HEK293 (cell line): Measurements from ENCODE around the gene INSIG2.

Experiments used
- CTCF ChIA-PET: fragments of 350-600 bp; formaldehyde crosslinking; extraction: SDS; loops from one replicate; lab custom pipeline; 2021; ENCODE audit warnings: antibody characterized with exemption; lab: Yijun Ruan, JAX
- POLR2A ChIA-PET: fragments of 300-600 bp; formaldehyde crosslinking; extraction: SDS; loops from one replicate; lab custom pipeline; 2020; ENCODE audit warnings: antibody characterized with exemption, inconsistent platforms; lab: Yijun Ruan, JAX
- H3K27ac ChIP-seq: fragments of 200-500 bp; sonication (Bioruptor generic); 2 replicates; pipeline ENCODE4 v1.5.1; 2014; ENCODE audit warnings: low read depth, low read length, control low read depth, inconsistent platforms; ENCODE audit errors: extremely low read depth
- H3K36me3 ChIP-seq, 2 experiments: fragments of 200-500 bp in 1 of 2; sonication (Bioruptor generic) in 1 of 2; 1 replicate in 1 of 2; 2 replicates in 1 of 2; pipeline ENCODE4 v1.5.1; 2014 to 2017; ENCODE audit warnings: inconsistent platforms in 2 of 2, low read length in 2 of 2; ENCODE audit not compliant: control insufficient read depth in 2 of 2, insufficient read depth in 1 of 2
- H3K4me1 ChIP-seq: fragments of 200-500 bp; sonication (Bioruptor generic); 2 replicates; pipeline ENCODE4 v1.5.1; 2014; ENCODE audit warnings: mild to moderate bottlenecking, low read length, inconsistent platforms; ENCODE audit not compliant: control insufficient read depth, insufficient read depth
- H3K4me3 ChIP-seq: 2 replicates; pipeline ENCODE4 v1.5.1; 2011; ENCODE audit warnings: low read depth, mild to moderate bottlenecking, control low read depth, low read length, moderate library complexity
- H3K9me3 ChIP-seq: fragments of 200-500 bp; sonication (Bioruptor generic); 2 replicates; pipeline ENCODE4 v1.5.1; 2014; ENCODE audit warnings: low read depth, low read length, inconsistent platforms; ENCODE audit not compliant: control insufficient read depth, insufficient read depth
- KLF16 ChIP-seq: fragments of 450-650 bp; formaldehyde crosslinking; IDR thresholded peaks from 2 replicates; pipeline ENCODE4 v1.5.1; 2017; ENCODE audit warnings: missing biosample characterization, missing genetic modification characterization
- KLF7 ChIP-seq: fragments of 450-650 bp; formaldehyde crosslinking; IDR thresholded peaks from 2 replicates; pipeline ENCODE4 v1.5.1; 2016; ENCODE audit warnings: missing biosample characterization, missing genetic modification characterization, borderline replicate concordance
- ZBTB17 ChIP-seq: fragments of 450-650 bp; formaldehyde crosslinking; IDR thresholded peaks from 2 replicates; pipeline ENCODE4 v1.5.1; 2016; ENCODE audit warnings: missing biosample characterization, missing genetic modification characterization
- ZBTB20 ChIP-seq: fragments of 450-650 bp; formaldehyde crosslinking; IDR thresholded peaks from 2 replicates; pipeline ENCODE4 v1.5.1; 2016; ENCODE audit warnings: missing biosample characterization, missing genetic modification characterization
- ZNF10 ChIP-seq: fragments of 450-650 bp; formaldehyde crosslinking; IDR thresholded peaks from 2 replicates; pipeline ENCODE4 v1.5.1; 2017; ENCODE audit warnings: missing biosample characterization, missing genetic modification characterization
- ZNF146 ChIP-seq: fragments of 450-650 bp; formaldehyde crosslinking; IDR thresholded peaks from 2 replicates; pipeline ENCODE4 v1.5.1; 2016; ENCODE audit warnings: missing biosample characterization, missing genetic modification characterization
- ZNF23 ChIP-seq: fragments of 450-650 bp; formaldehyde crosslinking; IDR thresholded peaks from 2 replicates; pipeline ENCODE4 v1.5.1; 2016; ENCODE audit warnings: missing biosample characterization, missing genetic modification characterization, borderline replicate concordance
- ZNF280C ChIP-seq: fragments of 450-650 bp; formaldehyde crosslinking; IDR thresholded peaks from 2 replicates; pipeline ENCODE4 v1.5.1; 2016; ENCODE audit warnings: missing biosample characterization, missing genetic modification characterization
- ZNF366 ChIP-seq: fragments of 450-650 bp; formaldehyde crosslinking; conservative IDR thresholded peaks from 2 replicates; pipeline ENCODE4 v1.5.1; 2016; ENCODE audit warnings: missing biosample characterization, missing genetic modification characterization
- ZNF426 ChIP-seq: fragments of 450-650 bp; formaldehyde crosslinking; IDR thresholded peaks from 2 replicates; pipeline ENCODE4 v1.5.1; 2017; ENCODE audit warnings: missing biosample characterization, missing genetic modification characterization, mild to moderate bottlenecking, inconsistent platforms, moderate library complexity
- ZNF488 ChIP-seq: fragments of 450-650 bp; formaldehyde crosslinking; IDR thresholded peaks from 2 replicates; pipeline ENCODE4 v1.5.1; 2016; ENCODE audit warnings: missing biosample characterization, missing genetic modification characterization
- ZNF529 ChIP-seq: fragments of 450-650 bp; formaldehyde crosslinking; IDR thresholded peaks from 2 replicates; pipeline ENCODE4 v1.5.1; 2017; ENCODE audit warnings: missing genetic modification characterization, missing biosample characterization; ENCODE audit not compliant: insufficient replicate concordance
- ZNF558 ChIP-seq: fragments of 450-650 bp; formaldehyde crosslinking; IDR thresholded peaks from 2 replicates; pipeline ENCODE4 v1.5.1; 2016; ENCODE audit warnings: missing biosample characterization, missing genetic modification characterization
- ZNF600 ChIP-seq: fragments of 450-650 bp; formaldehyde crosslinking; IDR thresholded peaks from 2 replicates; pipeline ENCODE4 v1.5.1; 2016; ENCODE audit warnings: missing biosample characterization, missing genetic modification characterization
- ZNF692 ChIP-seq: fragments of 450-650 bp; formaldehyde crosslinking; IDR thresholded peaks from 2 replicates; pipeline ENCODE4 v1.5.1; 2016; ENCODE audit warnings: missing biosample characterization, missing genetic modification characterization
- ZNF777 ChIP-seq: fragments of 450-650 bp; formaldehyde crosslinking; IDR thresholded peaks from 2 replicates; pipeline ENCODE4 v1.5.1; 2017; ENCODE audit warnings: missing biosample characterization, missing genetic modification characterization, borderline replicate concordance
- ZNF843 ChIP-seq: fragments of 450-650 bp; formaldehyde crosslinking; IDR thresholded peaks from 2 replicates; pipeline ENCODE4 v1.5.1; 2016; ENCODE audit warnings: missing biosample characterization, missing genetic modification characterization
- ZSCAN16 ChIP-seq: fragments of 450-650 bp; formaldehyde crosslinking; IDR thresholded peaks from 2 replicates; pipeline ENCODE4 v1.5.1; 2016; ENCODE audit warnings: missing biosample characterization, missing genetic modification characterization
- ZSCAN23 ChIP-seq: fragments of 450-650 bp; formaldehyde crosslinking; IDR thresholded peaks from 2 replicates; pipeline ENCODE4 v1.5.1; 2016; ENCODE audit warnings: missing biosample characterization, missing genetic modification characterization

The INSIG2 gene

GRCh38 chr2:118145207-118145606 lies 56.9 kb downstream of the INSIG2 start:
- POLR2A ChIA-PET: no interaction called here
- no peaks in the 10 kb centered on the region for H3K36me3 ChIP-seq
- TF ChIP-seq KLF7 (tag by site-specific recombination) (no peak), ZNF366 (tag by site-specific recombination) (no peak), ZSCAN23 (no peak), ZNF146 (tag by site-specific recombination) (no peak), ZNF10 (tag by site-specific recombination) (no peak), ZNF426 (tag by site-specific recombination) (no peak), ZBTB20 (tag by site-specific recombination) (no peak), ZNF777 (tag by site-specific recombination) (no peak), ZNF600 (tag by site-specific recombination) (no peak), ZNF23 (no peak), ZSCAN16 (tag by site-specific recombination) (no peak), ZNF529 (tag by site-specific recombination) (no peak), ZNF488 (no peak), ZNF843 (tag by site-specific recombination) (no peak), ZNF558 (tag by site-specific recombination) (no peak)
- TF ChIP-seq, all 188 proteins: peak for 0
- Histone ChIP-seq H3K27ac (no peak overlapping the region), H3K4me3 (no peak overlapping the region), H3K4me1 (no peaks in the 10 kb centered on the region), H3K9me3 (no peaks in the 10 kb centered on the region)
- CTCF ChIA-PET: interaction anchor here (0.7 kb wide), 1 partner anchor 58 kb away, joined by 3 read pairs; no protein-coding TSS in a partner anchor

- H3K4me1 ChIP-seq: no peaks in the 10 kb centered on the region
- TF ChIP-seq ZNF692 (tag by site-specific recombination) (no peak), ZBTB17 (tag by site-specific recombination) (no peak), KLF16 (tag by site-specific recombination) (no peak)
- TF ChIP-seq, all 188 proteins: peak for 0
- ChIA-PET CTCF (interaction anchor here (0.7 kb wide), 1 partner anchor 58 kb away, joined by 3 read pairs; no protein-coding TSS in a partner anchor), POLR2A (no interaction called here)
- no peak overlapping the region for H3K4me3 ChIP-seq
- no peaks in the 10 kb centered on the region for H3K9me3 ChIP-seq
- H3K36me3 ChIP-seq: no peaks in the 10 kb centered on the region
- no peak overlapping the region for H3K27ac ChIP-seq
Observed at GRCh38 chr2:118145806-118146205, 57.5 kb downstream of the INSIG2 start.

GRCh38 chr2:118146315-118147283 lies 58.3 kb downstream of the INSIG2 start:
- no peak for TF ChIP-seq ZNF280C (tag by site-specific recombination)
- H3K36me3 ChIP-seq: no peaks in the 10 kb centered on the region
- H3K27ac ChIP-seq: no peak overlapping the region
- H3K9me3 ChIP-seq: no peaks in the 10 kb centered on the region
- ChIA-PET POLR2A (no interaction called here), CTCF (interaction anchor here (0.9 kb wide), 1 partner anchor 100 kb away, joined by 3 read pairs; no protein-coding TSS in a partner anchor)
- H3K4me1 ChIP-seq: no peaks in the 10 kb centered on the region
- H3K4me3 ChIP-seq: no peak overlapping the region
